Measurements from ENCODE around the gene KLHL2.
"Not testable (repeated sequence)": the region's sequence is repeated elsewhere in the genome, so short reads cannot be mapped to it uniquely, and the experiment has no call there.

Gene KLHL2

GRCh38 chr4:165207016-165207430, 338 bp upstream of the KLHL2 start:
- Histone ChIP-seq H3K27me3 (replicated peaks; ENCODE audit: control insufficient read depth, insufficient read depth, low read length) (no peaks in the 10 kb centered on the region), H3K4me3 (replicated peaks; ENCODE audit: low read depth, low read length) (peak overlapping the region; percentile 83), H3K36me3 (ENCODE audit: control insufficient read depth, insufficient read depth, low read length) (no peaks in the 10 kb centered on the region)
- no peak for TF ChIP-seq CTCF (IDR thresholded peaks at IDR 0.05; ENCODE audit: insufficient read depth, low read length, poor library complexity, severe bottlenecking)
- no peak for DNase-seq (ENCODE audit: extremely low read depth, insufficient read length)

- no peak for DNase-seq (ENCODE audit: extremely low read depth, insufficient read length)
- TF ChIP-seq CTCF (IDR thresholded peaks at IDR 0.05; ENCODE audit: insufficient read depth, low read length, poor library complexity, severe bottlenecking) = no peak
- no peaks in the 10 kb centered on the region for H3K27me3 ChIP-seq (replicated peaks; ENCODE audit: control insufficient read depth, insufficient read depth, low read length)
- peak overlapping the region; percentile 83 for H3K4me3 ChIP-seq (replicated peaks; ENCODE audit: low read depth, low read length)
- H3K36me3 ChIP-seq (ENCODE audit: control insufficient read depth, insufficient read depth, low read length) = no peaks in the 10 kb centered on the region
Observed at GRCh38 chr4:165208221-165208652, 876 bp downstream of the KLHL2 start.

GRCh38 chr4:165208741-165209388, 1.5 kb downstream of the KLHL2 start:
- DNase-seq (ENCODE audit: extremely low read depth, insufficient read length) = no peak
- no peak for TF ChIP-seq CTCF (IDR thresholded peaks at IDR 0.05; ENCODE audit: insufficient read depth, low read length, poor library complexity, severe bottlenecking)
- Histone ChIP-seq H3K36me3 (ENCODE audit: control insufficient read depth, insufficient read depth, low read length) (no peaks in the 10 kb centered on the region), H3K27me3 (replicated peaks; ENCODE audit: control insufficient read depth, insufficient read depth, low read length) (no peaks in the 10 kb centered on the region), H3K4me3 (replicated peaks; ENCODE audit: low read depth, low read length) (peak overlapping the region; percentile 83)

GRCh38 chr4:165209796-165210195, 2.4 kb downstream of the KLHL2 start:
- TF ChIP-seq CTCF (IDR thresholded peaks at IDR 0.05; ENCODE audit: insufficient read depth, low read length, poor library complexity, severe bottlenecking) = no peak
- no peak for DNase-seq (ENCODE audit: extremely low read depth, insufficient read length)
- no peaks in the 10 kb centered on the region for H3K36me3 ChIP-seq (ENCODE audit: control insufficient read depth, insufficient read depth, low read length)

GRCh38 chr4:165210566-165210965, 3.2 kb downstream of the KLHL2 start:
- TF ChIP-seq CTCF (IDR thresholded peaks at IDR 0.05; ENCODE audit: insufficient read depth, low read length, poor library complexity, severe bottlenecking) = no peak
- H3K4me3 ChIP-seq (replicated peaks; ENCODE audit: low read depth, low read length) = no peak overlapping the region
- DNase-seq (ENCODE audit: extremely low read depth, insufficient read length) = no peak
- H3K36me3 ChIP-seq (ENCODE audit: control insufficient read depth, insufficient read depth, low read length) = no peaks in the 10 kb centered on the region
- no peaks in the 10 kb centered on the region for H3K27me3 ChIP-seq (replicated peaks; ENCODE audit: control insufficient read depth, insufficient read depth, low read length)

More at GRCh38 chr4:165209796-165210195, 2.4 kb downstream of the KLHL2 start:
- no peak overlapping the region for H3K4me3 ChIP-seq (replicated peaks; ENCODE audit: low read depth, low read length)
- no peaks in the 10 kb centered on the region for H3K27me3 ChIP-seq (replicated peaks; ENCODE audit: control insufficient read depth, insufficient read depth, low read length)

GRCh38 chr4:165212647-165213046, 5.3 kb downstream of the KLHL2 start:
- H3K4me3 ChIP-seq (replicated peaks; ENCODE audit: low read depth, low read length); DNase-seq (ENCODE audit: extremely low read depth, insufficient read length); H3K27me3 ChIP-seq (replicated peaks; ENCODE audit: control insufficient read depth, insufficient read depth, low read length); H3K36me3 ChIP-seq (ENCODE audit: control insufficient read depth, insufficient read depth, low read length): not testable (repeated sequence)

- H3K27me3 ChIP-seq (replicated peaks; ENCODE audit: control insufficient read depth, insufficient read depth, low read length); DNase-seq (ENCODE audit: extremely low read depth, insufficient read length); H3K36me3 ChIP-seq (ENCODE audit: control insufficient read depth, insufficient read depth, low read length); H3K4me3 ChIP-seq (replicated peaks; ENCODE audit: low read depth, low read length): not testable (repeated sequence)
Observed at GRCh38 chr4:165213404-165213803, 6.0 kb downstream of the KLHL2 start.

GRCh38 chr4:165213991-165214709, 6.8 kb downstream of the KLHL2 start:
- H3K4me3 ChIP-seq (replicated peaks; ENCODE audit: low read depth, low read length); DNase-seq (ENCODE audit: extremely low read depth, insufficient read length); H3K27me3 ChIP-seq (replicated peaks; ENCODE audit: control insufficient read depth, insufficient read depth, low read length); H3K36me3 ChIP-seq (ENCODE audit: control insufficient read depth, insufficient read depth, low read length): not testable (repeated sequence)
